Measurements from ENCODE around the gene NPAS3.

DNA sequence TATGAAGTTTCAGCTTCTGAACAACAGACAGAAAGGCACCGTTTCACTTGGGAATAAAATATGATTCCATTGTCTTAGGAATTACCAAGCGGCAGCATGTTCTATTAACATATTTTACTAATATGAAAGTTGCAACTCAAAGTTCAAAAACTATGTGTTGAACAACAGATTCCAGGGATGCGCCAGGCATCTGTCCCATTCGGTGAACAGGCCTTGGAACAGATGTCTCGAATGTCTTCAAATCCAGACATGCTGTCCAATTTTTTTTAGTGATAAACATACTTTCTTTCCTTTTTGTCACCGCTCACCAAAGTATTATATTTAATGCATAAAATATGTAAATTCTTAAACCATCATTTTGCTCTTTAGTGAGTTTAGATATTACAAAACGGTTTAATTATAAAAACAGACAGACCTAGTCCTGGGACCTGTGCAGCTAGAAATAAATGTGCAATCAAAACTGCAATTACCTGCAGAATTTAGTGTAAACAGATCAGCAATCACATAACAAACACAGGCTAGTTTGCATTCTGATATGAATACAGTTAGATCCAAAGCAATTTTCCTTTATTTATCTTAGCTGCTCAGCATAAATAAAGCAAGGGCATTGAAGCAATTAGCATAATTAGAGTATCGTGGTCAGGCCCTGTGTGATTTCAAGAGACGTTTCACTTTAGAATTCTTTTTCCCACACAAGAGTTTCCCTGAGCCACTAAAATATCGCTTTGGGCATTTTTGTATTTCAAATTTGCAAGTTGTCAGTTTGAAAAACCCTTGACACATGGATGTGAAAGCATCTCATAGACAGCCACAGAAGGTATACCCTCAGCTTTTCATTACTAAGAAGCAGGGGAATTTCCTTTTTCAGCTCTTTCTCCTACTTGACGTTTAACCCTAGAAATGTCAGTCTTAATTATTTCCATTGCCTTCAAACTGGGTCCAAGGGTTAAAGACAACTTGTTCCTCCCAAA lies 591.4 kb downstream of the NPAS3 start:
- TF ChIP-seq POLR2AphosphoS5 (IDR thresholded peaks at IDR 0.05; ENCODE audit: low read depth, low read length) (no peak), YY1 (IDR thresholded peaks at IDR 0.05; ENCODE audit: extremely low read depth, insufficient replicate concordance, low read depth, low read length) (no peak), EZH2 (IDR thresholded peaks at IDR 0.05) (no peak), RAD21 (IDR thresholded peaks at IDR 0.05; ENCODE audit: low read depth) (no peak), POLR2A (IDR thresholded peaks at IDR 0.05; ENCODE audit: borderline replicate concordance, extremely low read depth, insufficient read depth, insufficient read length) (no peak)
- TF ChIP-seq, protein P1, sequence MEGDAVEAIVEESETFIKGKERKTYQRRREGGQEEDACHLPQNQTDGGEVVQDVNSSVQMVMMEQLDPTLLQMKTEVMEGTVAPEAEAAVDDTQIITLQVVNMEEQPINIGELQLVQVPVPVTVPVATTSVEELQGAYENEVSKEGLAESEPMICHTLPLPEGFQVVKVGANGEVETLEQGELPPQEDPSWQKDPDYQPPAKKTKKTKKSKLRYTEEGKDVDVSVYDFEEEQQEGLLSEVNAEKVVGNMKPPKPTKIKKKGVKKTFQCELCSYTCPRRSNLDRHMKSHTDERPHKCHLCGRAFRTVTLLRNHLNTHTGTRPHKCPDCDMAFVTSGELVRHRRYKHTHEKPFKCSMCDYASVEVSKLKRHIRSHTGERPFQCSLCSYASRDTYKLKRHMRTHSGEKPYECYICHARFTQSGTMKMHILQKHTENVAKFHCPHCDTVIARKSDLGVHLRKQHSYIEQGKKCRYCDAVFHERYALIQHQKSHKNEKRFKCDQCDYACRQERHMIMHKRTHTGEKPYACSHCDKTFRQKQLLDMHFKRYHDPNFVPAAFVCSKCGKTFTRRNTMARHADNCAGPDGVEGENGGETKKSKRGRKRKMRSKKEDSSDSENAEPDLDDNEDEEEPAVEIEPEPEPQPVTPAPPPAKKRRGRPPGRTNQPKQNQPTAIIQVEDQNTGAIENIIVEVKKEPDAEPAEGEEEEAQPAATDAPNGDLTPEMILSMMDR (IDR thresholded peaks at IDR 0.05 in 2 of 3, conservative IDR thresholded peaks at IDR 0.05 in 1 of 3; ENCODE audit: borderline replicate concordance in 1 of 3, insufficient read depth in 1 of 3, low read depth in 2 of 3, low read length in 2 of 3): no peak
- TF ChIP-seq, protein P2, sequence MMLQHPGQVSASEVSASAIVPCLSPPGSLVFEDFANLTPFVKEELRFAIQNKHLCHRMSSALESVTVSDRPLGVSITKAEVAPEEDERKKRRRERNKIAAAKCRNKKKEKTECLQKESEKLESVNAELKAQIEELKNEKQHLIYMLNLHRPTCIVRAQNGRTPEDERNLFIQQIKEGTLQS (IDR thresholded peaks at IDR 0.05): no peak
- TF ChIP-seq, protein P3, sequence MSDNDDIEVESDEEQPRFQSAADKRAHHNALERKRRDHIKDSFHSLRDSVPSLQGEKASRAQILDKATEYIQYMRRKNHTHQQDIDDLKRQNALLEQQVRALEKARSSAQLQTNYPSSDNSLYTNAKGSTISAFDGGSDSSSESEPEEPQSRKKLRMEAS (IDR thresholded peaks at IDR 0.05): no peak
- TF ChIP-seq, protein P4, sequence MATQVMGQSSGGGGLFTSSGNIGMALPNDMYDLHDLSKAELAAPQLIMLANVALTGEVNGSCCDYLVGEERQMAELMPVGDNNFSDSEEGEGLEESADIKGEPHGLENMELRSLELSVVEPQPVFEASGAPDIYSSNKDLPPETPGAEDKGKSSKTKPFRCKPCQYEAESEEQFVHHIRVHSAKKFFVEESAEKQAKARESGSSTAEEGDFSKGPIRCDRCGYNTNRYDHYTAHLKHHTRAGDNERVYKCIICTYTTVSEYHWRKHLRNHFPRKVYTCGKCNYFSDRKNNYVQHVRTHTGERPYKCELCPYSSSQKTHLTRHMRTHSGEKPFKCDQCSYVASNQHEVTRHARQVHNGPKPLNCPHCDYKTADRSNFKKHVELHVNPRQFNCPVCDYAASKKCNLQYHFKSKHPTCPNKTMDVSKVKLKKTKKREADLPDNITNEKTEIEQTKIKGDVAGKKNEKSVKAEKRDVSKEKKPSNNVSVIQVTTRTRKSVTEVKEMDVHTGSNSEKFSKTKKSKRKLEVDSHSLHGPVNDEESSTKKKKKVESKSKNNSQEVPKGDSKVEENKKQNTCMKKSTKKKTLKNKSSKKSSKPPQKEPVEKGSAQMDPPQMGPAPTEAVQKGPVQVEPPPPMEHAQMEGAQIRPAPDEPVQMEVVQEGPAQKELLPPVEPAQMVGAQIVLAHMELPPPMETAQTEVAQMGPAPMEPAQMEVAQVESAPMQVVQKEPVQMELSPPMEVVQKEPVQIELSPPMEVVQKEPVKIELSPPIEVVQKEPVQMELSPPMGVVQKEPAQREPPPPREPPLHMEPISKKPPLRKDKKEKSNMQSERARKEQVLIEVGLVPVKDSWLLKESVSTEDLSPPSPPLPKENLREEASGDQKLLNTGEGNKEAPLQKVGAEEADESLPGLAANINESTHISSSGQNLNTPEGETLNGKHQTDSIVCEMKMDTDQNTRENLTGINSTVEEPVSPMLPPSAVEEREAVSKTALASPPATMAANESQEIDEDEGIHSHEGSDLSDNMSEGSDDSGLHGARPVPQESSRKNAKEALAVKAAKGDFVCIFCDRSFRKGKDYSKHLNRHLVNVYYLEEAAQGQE (IDR thresholded peaks at IDR 0.05; ENCODE audit: low read depth): no peak
